ENCODE data around the gene NYAP2.

NYAP2 gene

DNA sequence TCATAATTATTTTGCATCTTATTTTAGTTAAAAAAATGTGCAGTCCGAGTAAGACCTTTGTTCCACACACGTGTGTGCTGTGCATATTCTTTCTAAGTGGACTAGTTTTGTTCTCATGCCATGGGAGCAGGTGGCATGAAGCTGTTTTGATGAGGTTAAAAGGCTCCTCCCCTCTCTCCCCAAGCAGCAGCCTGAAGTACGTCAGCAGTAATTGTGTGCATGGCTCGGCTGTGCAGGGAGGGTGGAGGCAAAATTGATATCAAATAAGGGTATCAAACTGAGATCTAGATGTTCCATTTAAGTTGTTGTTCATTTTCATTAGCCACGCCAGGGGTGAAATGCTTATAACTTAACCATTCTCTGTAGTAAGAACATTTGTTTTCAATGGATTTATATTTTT is at the start of gene NYAP2:
Gene NYAP2, plus strand, starts transcription at position 207 of the 400 bp plus-strand sequence. CDS start 9,171 bp downstream, outside the sequence.
- FAIRE-seq (no peak), DNase-seq (ENCODE audit: low spot score) (no peak)

GRCh38 chr2:225353579-225354085 is 45.9 kb upstream of the NYAP2 start:
- FAIRE-seq, result no peak
- DNase-seq (ENCODE audit: low spot score), result no peak

DNA sequence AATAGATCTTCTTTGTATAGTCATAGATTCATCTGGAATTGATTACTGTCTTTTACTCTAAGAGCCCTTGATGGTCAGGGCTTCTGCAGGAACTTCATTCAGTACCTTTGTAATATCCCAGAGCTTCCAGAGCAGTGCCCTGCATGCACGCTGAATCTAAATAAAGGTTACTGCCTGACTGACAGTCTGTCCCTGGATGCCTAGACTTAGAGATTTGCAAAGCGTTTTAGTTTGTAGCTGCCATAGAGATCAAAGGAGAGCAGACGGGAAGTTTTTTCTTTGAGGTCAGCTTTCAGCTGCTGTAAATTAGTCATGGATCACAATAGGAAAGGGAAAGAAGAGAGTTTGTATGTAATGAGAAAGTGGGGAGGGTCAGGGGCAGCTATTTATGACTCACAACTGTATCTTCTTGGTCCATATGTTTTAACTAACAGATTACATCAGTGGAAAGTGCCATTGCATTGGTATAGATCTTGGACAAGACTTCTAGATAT is 45.2 kb upstream of the NYAP2 start:
- FAIRE-seq (no peak), DNase-seq (ENCODE audit: low spot score) (peak; percentile 18)

GRCh38 chr2:225355788-225356187 is 43.7 kb upstream of the NYAP2 start:
- DNase-seq (ENCODE audit: low spot score), result no peak
- FAIRE-seq, result no peak

- DNase-seq (ENCODE audit: low spot score) (no peak), FAIRE-seq (no peak)
Measured at GRCh38 chr2:225366731-225367130, 32.8 kb upstream of the NYAP2 start.

- no peak for FAIRE-seq
- no peak for DNase-seq (ENCODE audit: low spot score)
Measured at GRCh38 chr2:225367482-225367881, 32.0 kb upstream of the NYAP2 start.

DNA sequence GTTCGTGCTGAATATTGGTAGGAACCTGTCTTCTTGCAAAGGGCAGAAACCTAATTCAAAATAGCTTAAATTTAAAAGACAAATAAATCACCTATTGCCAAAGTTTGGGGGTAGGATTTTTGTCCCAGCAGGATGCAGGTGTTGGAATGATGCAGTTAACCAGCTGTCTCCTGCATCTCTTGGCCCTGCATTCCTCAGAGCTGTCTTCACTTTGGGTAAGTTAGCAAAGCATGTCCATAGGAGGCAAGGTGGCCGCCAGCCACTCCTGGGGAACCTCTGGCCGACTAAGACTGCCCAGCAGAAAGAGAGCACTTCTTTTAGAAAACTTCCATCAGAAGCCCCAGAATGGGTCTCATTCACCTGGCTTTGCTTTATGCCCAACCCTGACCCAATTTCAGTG is 20.5 kb upstream of the NYAP2 start:
- FAIRE-seq, result no peak
- no peak for DNase-seq (ENCODE audit: low spot score)

- no peak for DNase-seq (ENCODE audit: low spot score)
- FAIRE-seq, result no peak
Measured at GRCh38 chr2:225379856-225380255, 19.7 kb upstream of the NYAP2 start.

DNA sequence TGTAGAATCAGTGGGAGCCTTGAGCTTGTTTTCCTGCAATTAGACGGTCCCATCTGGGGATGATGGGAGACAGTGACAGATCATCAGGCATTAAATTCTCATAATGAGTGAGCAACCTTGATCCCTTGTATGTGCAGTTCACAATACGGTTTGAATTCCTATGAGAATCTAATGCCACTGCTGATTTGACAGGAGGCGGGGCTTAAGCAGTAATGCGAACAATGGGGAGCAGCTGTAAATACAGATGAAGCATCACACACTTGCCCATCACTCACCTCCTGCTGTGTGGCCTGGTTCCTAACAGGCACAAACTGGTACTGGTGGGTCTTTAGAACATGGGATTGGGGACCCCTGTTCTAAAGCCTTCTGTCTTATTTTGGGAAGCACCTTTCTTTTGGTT is 17.9 kb upstream of the NYAP2 start:
- no peak for DNase-seq (ENCODE audit: low spot score)
- FAIRE-seq, result no peak

- no peak for FAIRE-seq
- no peak for DNase-seq (ENCODE audit: low spot score)
Measured at GRCh38 chr2:225398372-225398771, 1.1 kb upstream of the NYAP2 start.

DNA sequence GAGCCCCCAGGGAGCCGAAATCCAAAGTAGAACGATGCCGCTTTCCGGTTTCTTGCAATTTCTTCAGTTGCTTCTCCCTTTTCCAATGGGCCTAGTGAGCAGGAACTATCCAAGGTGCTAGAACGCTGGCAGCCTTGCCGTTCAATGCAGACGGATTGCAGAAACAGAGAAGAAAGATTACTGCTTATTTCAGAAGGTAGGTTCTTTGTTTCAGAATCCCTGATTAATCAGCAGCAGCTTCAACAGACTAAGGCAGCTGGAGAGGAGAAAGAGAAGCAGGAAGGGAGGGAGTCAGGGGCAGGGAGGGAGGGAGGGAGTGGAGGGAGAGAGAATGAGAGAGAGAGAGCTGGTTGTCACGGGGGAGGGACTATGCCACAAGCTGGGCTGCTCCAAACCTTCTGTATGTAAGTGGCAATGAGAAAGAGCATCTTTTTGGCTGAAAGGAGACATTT is 576 bp downstream of the NYAP2 start:
- DNase-seq (ENCODE audit: low spot score), result no peak
- FAIRE-seq, result no peak

DNA sequence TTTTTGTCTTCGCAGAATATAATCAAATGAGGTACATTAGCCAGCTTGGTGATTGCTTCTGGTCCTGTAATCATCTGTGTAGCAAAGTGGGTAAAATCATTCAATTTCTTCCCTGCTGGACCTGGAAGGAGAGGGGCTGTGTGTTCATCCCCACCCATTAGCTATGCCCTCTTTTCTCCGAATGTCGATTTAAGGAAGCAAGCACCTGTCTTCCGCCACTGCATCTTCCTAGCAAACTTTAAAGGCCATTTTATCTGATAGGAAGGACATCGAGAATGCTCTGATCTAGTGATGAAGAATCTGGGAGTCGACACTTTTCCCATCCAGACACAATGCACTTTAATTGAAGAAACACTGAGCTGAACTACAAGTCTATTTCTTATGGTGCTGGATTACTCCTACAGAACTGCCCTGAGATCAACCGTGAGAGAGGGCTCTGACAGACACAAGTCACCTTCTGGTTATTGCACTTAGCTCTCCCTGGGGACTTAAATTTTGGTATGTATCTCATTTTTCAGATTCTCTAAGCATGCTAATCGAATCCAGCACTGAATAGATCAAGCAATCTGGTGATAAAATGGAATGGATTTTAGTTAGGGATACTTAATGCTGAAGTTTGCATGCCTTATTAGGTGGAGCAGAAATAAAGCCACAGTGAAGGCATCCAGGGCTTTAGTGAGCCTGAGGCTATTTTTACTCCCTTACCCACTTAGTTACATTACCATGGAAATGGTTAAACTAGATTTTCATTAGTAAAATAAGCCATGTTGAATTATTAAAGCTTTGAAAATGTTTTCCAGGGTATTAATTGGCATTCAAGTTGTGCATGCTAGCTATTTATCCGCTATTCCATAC is 1.3 kb downstream of the NYAP2 start:
- DNase-seq (ENCODE audit: low spot score) (no peak), FAIRE-seq (no peak)

DNA sequence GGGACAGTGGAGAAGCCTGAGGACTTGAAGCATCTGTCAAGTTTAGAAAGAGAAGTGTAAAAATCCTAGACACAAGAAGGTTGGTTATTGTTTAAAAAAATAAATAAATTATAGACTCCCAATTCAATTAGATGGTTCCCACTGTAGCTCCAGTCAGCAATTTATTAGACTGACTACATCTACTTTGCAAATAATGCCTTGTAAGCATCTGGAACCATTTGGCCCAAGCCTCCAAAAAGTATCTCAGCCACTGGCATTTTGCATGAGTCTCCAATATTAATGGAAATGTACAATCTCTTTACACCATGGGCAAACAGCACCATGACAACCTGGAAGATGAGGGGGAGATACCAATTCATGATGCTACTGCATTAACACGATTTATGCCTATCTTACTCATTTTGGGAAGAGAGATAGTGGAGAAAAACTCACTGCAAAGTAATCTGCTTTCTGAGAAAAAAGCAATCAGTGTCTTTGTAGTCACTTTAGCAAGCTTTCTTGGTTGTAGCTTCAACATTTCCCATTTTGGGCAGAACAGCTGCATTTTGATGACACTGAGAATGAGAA is 2.8 kb downstream of the NYAP2 start:
- FAIRE-seq, result no peak
- no peak for DNase-seq (ENCODE audit: low spot score)

GRCh38 chr2:225411452-225411851 is 11.9 kb downstream of the NYAP2 start:
- no peak for DNase-seq (ENCODE audit: low spot score)
- no peak for FAIRE-seq

DNA sequence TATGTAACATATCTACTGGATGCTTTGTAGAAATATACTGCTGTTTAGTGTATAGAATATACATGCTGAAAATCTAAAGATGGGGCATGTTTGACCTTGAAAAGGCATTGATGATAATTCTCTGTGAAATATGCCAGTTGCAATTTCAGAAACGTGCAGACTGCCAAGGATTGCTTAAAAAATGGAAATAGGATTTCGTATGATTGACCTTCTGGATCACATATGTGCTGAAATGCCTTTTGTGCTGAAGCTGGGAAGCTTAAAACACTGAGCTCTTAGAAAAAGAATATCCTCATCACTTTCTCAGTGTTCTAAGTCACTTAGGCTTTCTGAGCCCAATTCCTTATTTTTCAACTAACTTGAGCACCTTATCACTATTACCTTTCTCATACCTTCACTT is 14.3 kb downstream of the NYAP2 start:
- FAIRE-seq (no peak), DNase-seq (ENCODE audit: low spot score) (no peak)

DNA sequence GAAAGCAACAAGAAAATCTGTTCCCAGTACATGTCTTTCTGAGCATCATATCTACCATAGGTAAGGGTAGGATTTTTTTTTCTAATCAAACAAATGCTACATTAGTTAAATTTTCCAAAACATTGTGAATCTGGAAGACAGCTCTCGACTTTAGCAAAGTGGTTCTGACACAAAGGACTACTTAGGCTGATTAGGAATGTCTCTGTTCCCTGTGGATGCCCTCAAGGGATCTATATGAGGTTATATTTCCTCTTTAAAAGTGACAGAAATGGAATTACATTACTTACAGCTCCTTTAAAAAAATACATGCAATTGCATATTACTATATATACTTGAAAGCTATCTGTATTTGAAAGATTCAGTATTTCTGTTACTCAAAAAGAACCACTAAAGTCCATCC is 15.4 kb downstream of the NYAP2 start:
- no peak for FAIRE-seq
- DNase-seq (ENCODE audit: low spot score), result no peak

DNA sequence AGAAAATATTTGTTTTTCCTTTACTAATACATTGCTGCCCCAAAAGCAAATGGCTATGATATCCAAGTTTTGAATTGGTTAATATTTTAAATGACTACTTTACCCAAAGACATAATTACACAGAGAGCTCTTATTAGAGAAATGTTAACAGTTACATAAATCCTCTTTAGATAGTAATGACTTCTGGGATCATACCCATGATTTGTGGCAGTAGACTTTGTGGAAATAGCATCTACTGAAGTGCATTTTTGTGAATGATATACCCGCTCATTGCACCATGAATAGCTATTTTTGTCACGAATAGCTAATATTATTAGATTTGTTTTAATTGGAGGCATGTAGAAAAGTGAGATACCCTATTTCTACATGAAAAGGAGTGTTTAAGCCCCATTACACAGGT is 15.8 kb downstream of the NYAP2 start:
- FAIRE-seq (no peak), DNase-seq (ENCODE audit: low spot score) (no peak)

DNA sequence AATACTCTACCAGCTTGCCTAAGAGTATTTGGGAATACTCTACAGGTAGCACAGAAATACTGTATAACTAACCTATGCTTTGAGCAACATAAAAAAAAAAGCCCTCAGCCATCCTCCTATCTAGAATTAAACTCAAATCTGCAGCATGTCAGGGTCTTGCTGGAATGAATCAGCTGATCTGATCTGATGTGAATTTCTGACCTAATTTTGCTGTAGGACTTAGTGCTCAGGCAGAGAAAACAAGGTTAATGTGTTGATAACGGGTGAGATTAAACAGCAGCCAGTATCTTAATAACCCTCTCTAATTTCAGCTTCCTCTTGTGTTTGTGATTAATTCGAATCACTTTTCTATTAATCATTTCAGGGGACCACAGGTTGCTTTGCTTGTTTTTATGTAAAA is 16.3 kb downstream of the NYAP2 start:
- FAIRE-seq (no peak), DNase-seq (ENCODE audit: low spot score) (no peak)

DNA sequence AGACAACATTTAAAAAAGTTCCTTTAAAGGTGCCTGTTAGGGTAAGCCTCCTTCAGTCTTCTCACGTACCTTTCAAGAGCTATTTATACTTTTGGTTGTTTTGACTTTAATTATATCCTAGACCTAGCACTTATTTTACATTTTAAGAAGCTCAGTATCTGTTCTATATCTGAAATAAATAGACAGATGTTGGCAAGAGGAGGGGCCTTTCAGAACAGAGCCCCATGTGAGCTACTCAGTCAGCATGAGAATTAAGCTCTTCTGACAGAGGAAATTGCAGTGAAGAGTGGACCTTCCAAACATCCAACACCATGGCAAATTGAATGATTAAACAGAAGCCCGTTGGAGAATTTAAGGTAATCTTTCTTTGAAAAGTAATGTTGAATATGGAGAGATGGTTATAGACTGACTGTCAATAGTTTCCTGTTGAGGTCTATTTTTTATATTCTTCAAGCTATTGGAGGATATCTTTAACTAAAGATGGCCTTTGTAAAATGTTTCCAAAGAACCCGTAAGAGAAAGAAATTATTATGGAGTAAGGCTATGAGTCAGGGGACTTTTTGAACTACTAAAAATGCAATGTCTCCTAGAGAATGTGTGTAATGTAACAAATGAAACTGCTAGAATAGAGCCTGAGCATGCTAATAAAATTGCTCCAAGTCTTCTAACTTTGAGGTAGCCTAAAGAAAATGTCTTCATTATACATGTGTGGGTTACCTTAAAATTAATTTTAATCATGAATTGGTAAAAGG is 17.3 kb downstream of the NYAP2 start:
- DNase-seq (ENCODE audit: low spot score) (no peak), FAIRE-seq (no peak)

DNA sequence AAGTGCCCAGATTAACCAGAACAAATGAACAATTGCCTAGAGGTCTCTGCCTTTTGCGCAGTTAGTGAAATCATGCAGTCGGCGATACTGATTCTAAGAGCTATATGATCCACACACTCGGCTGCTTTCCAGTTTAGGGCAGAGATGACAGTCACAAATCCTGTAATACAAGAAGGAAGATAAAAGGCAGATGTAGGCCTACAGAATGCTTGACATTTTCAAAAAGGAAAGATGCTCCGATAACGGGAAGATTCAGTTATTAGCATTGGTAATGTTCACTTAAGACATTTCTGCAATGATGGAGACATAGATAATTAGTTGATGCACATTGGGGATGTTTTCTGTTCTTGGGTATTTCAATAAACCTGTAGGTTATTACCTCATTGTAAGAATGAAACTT is 19.5 kb downstream of the NYAP2 start:
- DNase-seq (ENCODE audit: low spot score) (no peak), FAIRE-seq (no peak)

- DNase-seq (ENCODE audit: low spot score) (no peak), FAIRE-seq (no peak)
Measured at GRCh38 chr2:225422145-225422544, 22.6 kb downstream of the NYAP2 start.

GRCh38 chr2:225425284-225425683 is 25.8 kb downstream of the NYAP2 start:
- DNase-seq (ENCODE audit: low spot score), result no peak
- no peak for FAIRE-seq

All from RCC 7860 (cell line).